GM18505 (cell line): ENCODE measurements around the gene DSC1.
"Not testable (repeated sequence)": the region's sequence is repeated elsewhere in the genome, so short reads cannot be mapped to it uniquely, and the experiment has no call there.

Experiments used
- ATAC-seq: cut with Tn5 transposase; IDR thresholded peaks from one replicate; pipeline ENCODE4 v1.9.1; 2021; ENCODE audit not compliant: unreplicated experiment
- POLR2A ChIP-seq: IDR thresholded peaks from 4 replicates; pipeline ENCODE4 v1.6.1; 2011; ENCODE audit warnings: borderline replicate concordance; ENCODE audit not compliant: insufficient read depth, insufficient read length; ENCODE audit errors: extremely low read depth

DSC1 gene

GRCh38 chr18:31197676-31198075 lies 35.0 kb upstream of the DSC1 start:
- ATAC-seq: no peak
- no peak for TF ChIP-seq POLR2A

DNA sequence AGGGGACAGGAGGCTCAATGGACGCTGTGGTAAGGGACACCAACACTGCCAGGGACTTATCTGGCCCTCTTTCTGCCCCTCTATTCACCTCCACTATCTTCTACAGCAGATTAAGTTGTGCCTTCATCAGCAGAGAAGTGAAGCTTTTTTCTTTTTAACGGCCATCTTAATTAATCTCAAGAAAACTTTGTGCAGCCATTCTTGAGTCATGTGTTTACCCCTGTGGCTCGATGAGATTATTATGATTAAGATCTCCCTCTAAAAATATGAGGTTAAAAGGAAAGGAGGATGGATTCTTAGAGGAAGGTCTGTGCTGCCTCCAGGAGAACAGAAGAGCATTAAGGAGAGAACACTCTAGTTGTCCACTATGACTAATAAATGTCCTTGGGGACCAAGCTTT lies 32.4 kb upstream of the DSC1 start:
- no peak for TF ChIP-seq POLR2A
- no peak for ATAC-seq

DNA sequence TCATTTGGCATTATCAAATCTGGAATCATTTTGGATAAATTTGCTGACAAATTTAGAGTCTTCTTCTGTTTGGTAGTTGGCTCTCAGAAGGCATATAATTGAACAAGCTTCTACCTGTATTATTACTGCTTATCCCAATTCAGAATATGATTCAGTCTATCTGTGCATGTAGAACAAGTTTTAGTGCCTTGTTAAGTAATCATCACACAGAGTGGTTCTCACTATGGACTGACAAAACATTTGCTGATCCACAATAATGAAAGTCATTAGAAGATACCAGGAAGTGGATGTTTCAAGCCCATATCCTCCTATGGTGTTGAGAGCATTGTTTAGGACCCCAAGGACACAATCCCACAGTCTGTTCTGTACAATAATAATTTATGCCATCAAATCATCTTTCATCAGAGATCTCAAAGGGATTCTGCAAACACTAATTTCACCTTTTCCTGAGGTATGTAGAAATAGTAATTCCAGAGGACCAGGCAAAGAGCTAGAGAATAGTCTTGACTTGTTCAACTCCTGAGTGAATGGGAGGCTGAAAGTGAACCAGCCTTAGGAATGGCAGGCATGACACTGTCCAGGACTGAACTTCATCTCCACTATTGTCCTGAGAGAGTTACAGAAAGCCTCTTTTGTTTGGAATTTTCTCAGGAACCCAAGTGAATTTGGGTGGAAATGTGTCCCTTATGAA lies 29.6 kb upstream of the DSC1 start:
- no peak for ATAC-seq

GRCh38 chr18:31190919-31191318 lies 28.3 kb upstream of the DSC1 start:
- ATAC-seq: no peak
- no peak for TF ChIP-seq POLR2A

More for the DNA sequence above, 29.6 kb upstream of the DSC1 start:
- no peak for TF ChIP-seq POLR2A

GRCh38 chr18:31189757-31190156 lies 27.1 kb upstream of the DSC1 start:
- ATAC-seq: no peak
- TF ChIP-seq POLR2A: no peak

- no peak for ATAC-seq
- no peak for TF ChIP-seq POLR2A
Measured at GRCh38 chr18:31185186-31185950, 22.7 kb upstream of the DSC1 start.

DNA sequence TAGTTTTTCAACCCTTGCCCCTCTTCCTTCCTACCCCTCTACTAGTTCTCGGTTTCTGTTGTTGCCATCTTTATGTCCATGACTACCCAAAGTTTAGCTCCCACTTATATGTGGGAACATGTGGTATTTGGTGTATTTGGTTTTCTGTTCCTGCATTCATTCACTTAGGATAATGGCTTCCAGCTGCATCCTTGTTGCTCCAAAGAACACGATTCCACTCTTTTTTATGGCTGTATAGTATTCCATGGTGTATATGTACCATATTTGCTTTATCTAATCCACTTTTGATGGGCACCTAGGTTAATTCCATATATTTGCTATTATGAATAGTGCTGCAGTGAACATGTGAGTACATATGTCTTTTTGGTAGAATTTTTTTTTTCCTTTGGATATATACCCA lies 20.6 kb upstream of the DSC1 start:
- no peak for ATAC-seq
- TF ChIP-seq POLR2A: no peak

- not testable (repeated sequence) for ATAC-seq
Measured at GRCh38 chr18:31177369-31177768, 14.7 kb upstream of the DSC1 start.

DNA sequence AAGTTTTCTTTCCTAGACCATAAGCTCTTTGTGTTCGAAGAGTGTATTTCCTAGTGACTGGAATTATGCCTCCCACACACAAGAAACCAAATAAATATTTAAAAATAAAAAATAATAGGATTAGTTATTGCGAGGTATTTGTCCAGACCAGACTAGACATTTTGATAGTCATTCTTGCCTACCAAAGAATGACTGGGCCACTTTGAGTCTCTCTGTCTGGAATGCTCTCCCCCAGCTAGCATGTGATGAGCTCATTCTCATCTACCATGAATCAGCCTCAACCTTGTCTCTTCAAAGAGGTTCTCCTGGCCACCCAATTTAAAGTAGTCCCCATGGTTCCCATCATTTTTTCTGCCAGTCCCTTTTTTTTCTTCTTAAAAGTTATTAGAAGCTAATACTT lies 13.9 kb upstream of the DSC1 start:
- ATAC-seq: no peak
- no peak for TF ChIP-seq POLR2A

GRCh38 chr18:31171144-31171839 lies 8.6 kb upstream of the DSC1 start:
- TF ChIP-seq POLR2A: no peak
- no peak for ATAC-seq

GRCh38 chr18:31170335-31170734 lies 7.7 kb upstream of the DSC1 start:
- ATAC-seq: no peak
- no peak for TF ChIP-seq POLR2A

DNA sequence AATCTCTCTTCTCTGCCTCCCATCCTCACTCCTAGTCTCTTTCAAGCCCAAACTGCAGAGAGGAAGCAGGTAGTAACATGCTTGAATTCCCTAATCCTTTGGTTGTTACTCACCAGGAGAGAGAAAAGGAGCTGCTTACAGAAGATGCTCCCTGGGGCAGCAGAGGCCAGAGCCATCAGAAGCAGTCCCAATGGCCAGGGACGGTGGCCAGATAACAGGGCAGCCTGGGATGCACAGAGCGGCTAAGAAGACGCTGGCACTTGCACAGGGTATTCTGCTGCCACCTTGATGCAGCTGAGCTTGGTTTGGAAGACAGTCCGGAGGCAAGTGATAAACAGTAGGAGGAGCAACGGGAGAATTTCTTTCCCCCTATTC lies 250 bp downstream of the DSC1 start:
- no peak for TF ChIP-seq POLR2A
- no peak for ATAC-seq

DNA sequence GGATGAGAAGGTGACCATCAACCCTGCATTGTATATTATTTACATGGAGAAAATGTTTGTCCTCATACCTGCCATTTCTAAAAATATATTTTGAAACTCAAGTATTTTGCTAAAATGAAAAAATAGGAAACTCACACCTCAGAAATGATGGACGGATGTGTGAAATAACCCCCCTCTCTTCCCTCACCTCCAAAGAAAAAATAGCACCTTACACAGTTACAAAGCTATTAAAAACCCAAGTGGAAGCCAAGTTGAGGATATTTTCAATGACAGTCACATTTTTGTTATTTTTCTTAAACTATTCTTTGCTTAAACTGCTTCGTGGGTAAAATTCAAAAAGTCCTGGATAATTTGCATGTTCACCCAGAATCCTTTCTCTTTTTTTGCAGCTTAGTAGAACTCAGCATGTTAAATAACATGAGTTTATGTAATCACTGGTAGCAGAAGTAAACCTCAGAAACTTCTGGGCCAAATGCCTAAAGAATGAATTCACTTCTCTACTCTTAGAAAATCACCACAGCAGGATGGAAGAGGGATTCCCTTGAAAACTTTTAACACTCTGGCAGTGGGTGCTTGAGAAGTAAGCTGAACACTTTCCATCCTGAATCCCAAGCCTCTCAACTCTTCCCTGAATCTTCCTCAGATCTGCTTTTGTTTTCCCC lies 768 bp downstream of the DSC1 start:
- TF ChIP-seq POLR2A: no peak
- no peak for ATAC-seq
